Measurements from ENCODE around the gene PMM1.

DNA sequence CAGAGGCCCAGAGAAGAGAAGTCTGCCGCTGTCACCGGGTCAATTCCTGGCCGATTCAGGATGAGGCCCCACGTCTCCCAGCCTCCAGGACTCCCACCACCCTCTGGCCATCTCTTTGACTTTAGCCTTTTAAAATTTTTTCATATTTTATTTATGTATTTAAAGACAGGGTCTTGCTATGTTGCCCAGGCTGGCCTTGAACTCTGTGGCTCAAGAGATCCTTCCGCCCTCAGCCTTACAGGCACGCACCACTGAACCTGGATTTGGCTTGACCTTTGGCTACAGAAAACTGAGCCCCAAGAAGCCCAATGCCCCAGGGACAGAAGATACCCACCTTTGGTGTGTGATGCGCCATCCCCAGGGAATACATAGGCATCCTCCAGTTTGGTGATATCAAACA lies 49.3 kb downstream of the PMM1 start:
- TF ChIP-seq CTCF (conservative IDR thresholded peaks at IDR 0.05; ENCODE audit: low read depth, low read length) (no peak), EZH2 (IDR thresholded peaks at IDR 0.05; ENCODE audit: borderline replicate concordance, low read depth, low read length, poor library complexity, severe bottlenecking) (no peak)
